Spleen (tissue), 11 donors: Measurements from ENCODE around the gene JAML. TPM values are rescaled to one million over a fixed set of nuclear protein-coding genes. Genes with fewer than 3 reads are reported as not detected.

Experiments used
- DNase-seq: peaks from one replicate; pipeline ENCODE4 v3.0.0-alpha.2; 2020
- H3K27ac ChIP-seq, 8 donors: fragments of 200-600 bp; sonication (generic) in 7 of 8; 1 replicate in 4 of 8; 2 replicates in 4 of 8; pipeline versions ENCODE4 v1.5.0 to v1.8.0; 2016 to 2021; ENCODE audit warnings: inconsistent platforms in 4 of 8, mild to moderate bottlenecking in 4 of 8, moderate library complexity in 1 of 8
- H3K27me3 ChIP-seq, 7 donors: fragments of 200-600 bp; sonication (generic) in 6 of 7; replicated peaks in 1 of 7; 1 replicate in 4 of 7; 2 replicates in 3 of 7; pipeline versions ENCODE4 v1.5.0 to v1.8.0; 2016 to 2021; ENCODE audit warnings: inconsistent platforms in 3 of 7, mild to moderate bottlenecking in 1 of 7
- H3K36me3 ChIP-seq, 6 donors: fragments of 200-600 bp; sonication (generic) in 5 of 6; 1 replicate in 4 of 6; 2 replicates in 2 of 6; pipeline versions ENCODE4 v1.5.0 to v1.8.0; 2016 to 2021; ENCODE audit warnings: inconsistent platforms in 2 of 6
- H3K4me1 ChIP-seq, 6 donors: fragments of 200-600 bp; sonication (generic) in 5 of 6; 1 replicate in 3 of 6; 2 replicates in 3 of 6; pipeline versions ENCODE4 v1.5.0 to v1.8.0; 2016 to 2021; ENCODE audit warnings: inconsistent platforms in 3 of 6
- H3K4me3 ChIP-seq, 8 donors: fragments of 200-600 bp; sonication (generic) in 7 of 8; 1 replicate in 4 of 8; 2 replicates in 4 of 8; pipeline versions ENCODE4 v1.5.0 to v1.8.0; 2016 to 2021; ENCODE audit warnings: inconsistent platforms in 4 of 8, mild to moderate bottlenecking in 4 of 8, moderate library complexity in 2 of 8
- H3K9me3 ChIP-seq, 8 donors: fragments of 200-600 bp; sonication (generic) in 7 of 8; 1 replicate in 4 of 8; 2 replicates in 4 of 8; pipeline versions ENCODE4 v1.5.0 to v1.8.0; 2016 to 2021; ENCODE audit warnings: inconsistent platforms in 4 of 8
- POLR2A ChIP-seq, 3 donors: fragments of 450-650 bp; IDR thresholded peaks; one replicate each; pipeline ENCODE4 v1.5.1; 2017; ENCODE audit warnings: antibody characterized with exemption in 3 of 3, mild to moderate bottlenecking in 1 of 3
- POLR2AphosphoS5 ChIP-seq, 3 donors: sonication (generic); formaldehyde crosslinking; IDR thresholded peaks; one replicate each; pipeline ENCODE4 v1.5.1; 2017; ENCODE audit warnings: antibody characterized with exemption in 3 of 3
- WGBS, 5 donors: extraction: QIAGEN DNeasy Blood & Tissue Kit in 3 of 5; methylation state at CpG; one replicate each; pipeline versions ENCODE4 v1.1.5 to v1.1.7; 2013 to 2018; 5-methylcytosine and 5-hydroxymethylcytosine counted together
- intact Hi-C: fragments of 100-400 bp; cut with DNase I; formaldehyde crosslinking; loops from one replicate; pipeline ENCODE4 v1.15.0; 2023; ENCODE audit warnings: low total_unique reads
- polyA plus RNA-seq, 3 donors: library from polyadenylated mRNA; stranded (reverse); fragments of 200-250 nt; gene quantifications; one replicate each; pipeline ENCODE4 v1.2.1, GENCODE V29; 2013
- total RNA-seq, 7 donors: library from RNA; depleted of rRNA in 3 of 7; stranded (reverse); fragments of >200 nt in 3 of 7; fragmentation: NEBNext Ultra II Directional in 4 of 7; extraction: Animal tissue kit (Norgen Biotek cat#: 25700) in 4 of 7; gene quantifications; one replicate each; pipeline versions ENCODE4 v1.1.0 to v1.2.1, GENCODE V29; 2016 to 2021
- TF ChIP-seq, protein P1 (sequence below), 11 experiments: fragments of 200-600 bp in 7 of 11; fragments of 450-650 bp in 4 of 11; sonication (generic) in 4 of 11; IDR thresholded peaks in 8 of 11; conservative IDR thresholded peaks in 3 of 11; 1 replicate in 7 of 11; 2 replicates in 4 of 11; pipeline versions ENCODE4 v1.4.0 to v1.8.0; 2016 to 2021; ENCODE audit warnings: antibody characterized with exemption in 11 of 11, inconsistent platforms in 4 of 11, mild to moderate bottlenecking in 1 of 11
- donor health status: healthy with polysubstance abuse.
- donor health status: DM: no; HTN: no; CAD: no; lungs with moderate emphysema.
- donor health status: DM: no; HTN: no; CAD: no.
- donor health status: Bipolar disorder and iron deficiency.
- donor health status: healthy.
- donor health status: DM: no; HTN: no; CAD: no.
- donor health status: DM: yes; HTN: yes; CAD: no.

JAML gene
- total and polyA plus RNA-seq, 10 donors = 18.2 to 180 (median 89.3) TPM

DNA sequence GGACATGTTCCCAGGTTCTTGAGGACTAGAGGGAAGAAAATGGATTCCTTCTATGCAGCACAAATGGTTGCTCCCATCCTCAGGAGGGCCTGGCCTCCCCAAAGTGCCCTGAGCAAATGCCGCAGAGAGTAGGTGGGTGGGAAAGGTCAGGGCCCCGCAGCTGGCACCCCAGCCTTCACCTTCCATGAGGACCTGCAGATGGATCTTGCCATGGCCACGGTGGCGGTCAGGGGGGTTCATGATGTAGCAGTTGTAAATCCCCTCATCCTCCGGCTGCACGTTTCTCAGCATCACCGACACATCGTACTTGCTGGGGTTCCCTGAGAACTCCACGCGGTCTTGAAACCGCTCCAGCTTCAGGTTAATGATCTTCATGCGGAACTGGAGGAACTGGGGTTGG lies 56.9 kb downstream of the JAML start:
- H3K4me3 ChIP-seq = no peak overlapping the region
- WGBS, 5 donors = 86 to 93% (median 87%) methylated on average over 12 of the region's 12 CpGs
- TF ChIP-seq, protein P1, sequence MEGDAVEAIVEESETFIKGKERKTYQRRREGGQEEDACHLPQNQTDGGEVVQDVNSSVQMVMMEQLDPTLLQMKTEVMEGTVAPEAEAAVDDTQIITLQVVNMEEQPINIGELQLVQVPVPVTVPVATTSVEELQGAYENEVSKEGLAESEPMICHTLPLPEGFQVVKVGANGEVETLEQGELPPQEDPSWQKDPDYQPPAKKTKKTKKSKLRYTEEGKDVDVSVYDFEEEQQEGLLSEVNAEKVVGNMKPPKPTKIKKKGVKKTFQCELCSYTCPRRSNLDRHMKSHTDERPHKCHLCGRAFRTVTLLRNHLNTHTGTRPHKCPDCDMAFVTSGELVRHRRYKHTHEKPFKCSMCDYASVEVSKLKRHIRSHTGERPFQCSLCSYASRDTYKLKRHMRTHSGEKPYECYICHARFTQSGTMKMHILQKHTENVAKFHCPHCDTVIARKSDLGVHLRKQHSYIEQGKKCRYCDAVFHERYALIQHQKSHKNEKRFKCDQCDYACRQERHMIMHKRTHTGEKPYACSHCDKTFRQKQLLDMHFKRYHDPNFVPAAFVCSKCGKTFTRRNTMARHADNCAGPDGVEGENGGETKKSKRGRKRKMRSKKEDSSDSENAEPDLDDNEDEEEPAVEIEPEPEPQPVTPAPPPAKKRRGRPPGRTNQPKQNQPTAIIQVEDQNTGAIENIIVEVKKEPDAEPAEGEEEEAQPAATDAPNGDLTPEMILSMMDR (IDR thresholded peaks at IDR 0.05 in 8 of 11, conservative IDR thresholded peaks at IDR 0.05 in 3 of 11) = no peak
- TF ChIP-seq POLR2AphosphoS5 (IDR thresholded peaks at IDR 0.05) = no peak
- no peak for TF ChIP-seq POLR2A (IDR thresholded peaks at IDR 0.05)
- H3K9me3 ChIP-seq = no peaks in the 10 kb centered on the region
- peaks cover 0 to 80% (median 3%) of the 10 kb centered on the region in 7 donors for H3K27me3 ChIP-seq
- H3K4me1 ChIP-seq = peaks cover 0 to 11% (median 7%) of the 10 kb centered on the region in 6 donors
- no peak overlapping the region for H3K27ac ChIP-seq
- intact Hi-C loops = no loop called here
- H3K36me3 ChIP-seq = no peaks in the 10 kb centered on the region
- DNase-seq = no peak

DNA sequence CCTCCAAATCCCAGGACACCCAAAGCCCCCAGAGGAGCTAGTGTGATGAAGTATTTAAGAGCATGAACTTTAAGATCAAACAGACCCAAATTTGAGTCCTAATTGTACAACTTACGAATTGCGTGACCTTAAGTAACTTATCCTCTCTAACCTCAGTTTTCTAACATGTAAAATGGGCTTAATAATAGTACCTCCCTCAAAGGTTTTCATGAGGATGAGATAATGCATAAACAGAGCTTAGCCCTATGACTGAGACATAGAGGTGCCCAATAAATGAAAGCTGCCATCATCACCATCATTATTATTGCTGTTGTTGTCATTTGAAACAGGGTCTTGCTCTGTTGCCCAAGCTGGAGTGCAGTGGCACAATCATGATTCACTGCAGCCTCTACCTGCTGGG lies 57.6 kb downstream of the JAML start:
- H3K27me3 ChIP-seq = peaks cover 0 to 84% (median 3%) of the 10 kb centered on the region in 7 donors
- WGBS, 5 donors = 78 to 95% (median 88%) methylated on average over 2 of the region's 2 CpGs
- H3K4me3 ChIP-seq = no peak overlapping the region
- intact Hi-C loops = no loop called here
- TF ChIP-seq POLR2A (IDR thresholded peaks at IDR 0.05) = no peak
- TF ChIP-seq POLR2AphosphoS5 (IDR thresholded peaks at IDR 0.05) = no peak
- TF ChIP-seq, protein P1 (IDR thresholded peaks at IDR 0.05 in 8 of 11, conservative IDR thresholded peaks at IDR 0.05 in 3 of 11) = no peak
- no peaks in the 10 kb centered on the region for H3K9me3 ChIP-seq
- no peaks in the 10 kb centered on the region for H3K36me3 ChIP-seq
- H3K27ac ChIP-seq = no peak overlapping the region
- no peak for DNase-seq
- peaks cover 0 to 11% (median 7%) of the 10 kb centered on the region in 6 donors for H3K4me1 ChIP-seq

DNA sequence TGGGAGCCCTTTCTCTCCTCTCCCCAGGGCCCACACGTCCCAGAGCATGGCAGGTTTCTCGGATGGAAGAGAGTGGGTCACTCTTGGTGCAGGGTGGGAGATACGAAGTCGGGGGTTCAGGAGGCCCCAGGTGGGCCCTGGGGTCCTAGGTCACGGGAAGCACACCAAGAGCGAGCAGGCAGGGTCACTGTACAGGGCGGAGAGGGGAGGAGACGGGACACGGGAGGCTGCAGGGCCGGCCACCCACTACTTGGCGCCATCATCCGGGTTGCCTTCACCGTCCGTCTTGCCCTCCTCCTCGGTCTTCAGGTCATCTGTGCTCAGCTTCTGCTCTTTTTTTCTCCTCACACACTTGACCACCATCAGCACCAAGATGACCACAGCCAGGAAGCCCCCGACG lies 58.2 kb downstream of the JAML start:
- no peak for DNase-seq
- intact Hi-C loops = no loop called here
- TF ChIP-seq, protein P1 (IDR thresholded peaks at IDR 0.05 in 8 of 11, conservative IDR thresholded peaks at IDR 0.05 in 3 of 11) = no peak
- TF ChIP-seq POLR2A (IDR thresholded peaks at IDR 0.05) (no peak), POLR2AphosphoS5 (IDR thresholded peaks at IDR 0.05) (no peak)

DNA sequence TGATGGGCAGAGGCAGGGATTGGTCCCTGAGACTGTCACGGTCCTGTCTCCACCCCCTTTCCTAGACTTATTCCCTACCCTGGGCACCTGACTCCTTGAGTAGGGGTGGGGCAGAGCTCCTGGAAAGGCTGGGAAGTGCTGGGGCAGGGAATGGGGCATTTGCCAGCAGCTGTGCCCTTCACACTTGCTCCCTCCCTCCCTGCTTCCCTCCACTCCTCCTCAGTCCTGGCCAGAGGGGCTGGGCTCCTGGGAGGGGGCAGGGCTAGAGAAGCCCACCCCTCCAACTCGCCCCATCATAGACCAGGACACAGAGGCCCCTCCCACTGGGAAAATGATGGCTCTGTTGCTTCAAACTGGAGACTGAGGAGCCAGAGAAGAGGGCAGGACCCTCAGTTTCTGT lies 59.9 kb downstream of the JAML start:
- H3K4me3 ChIP-seq = no peak overlapping the region

More for the DNA sequence above, 58.2 kb downstream of the JAML start:
- Histone ChIP-seq H3K27me3 (peaks cover 0 to 80% (median 3%) of the 10 kb centered on the region in 7 donors), H3K36me3 (no peaks in the 10 kb centered on the region), H3K4me1 (peaks cover 0 to 6% (median 4%) of the 10 kb centered on the region in 6 donors), H3K4me3 (no peak overlapping the region), H3K27ac (no peak overlapping the region), H3K9me3 (no peaks in the 10 kb centered on the region)
- WGBS, 5 donors = 78 to 93% (median 82%) methylated on average over 14 to 17 of the region's 17 CpGs

More for the DNA sequence above, 59.9 kb downstream of the JAML start:
- intact Hi-C loops = no loop called here
- Histone ChIP-seq H3K27me3 (peaks cover 0 to 67% (median 0%) of the 10 kb centered on the region in 7 donors), H3K36me3 (no peaks in the 10 kb centered on the region), H3K9me3 (no peaks in the 10 kb centered on the region), H3K4me1 (no peaks in the 10 kb centered on the region), H3K27ac (no peak overlapping the region)
- 53 to 77% (median 64%) methylated on average over 2 of the region's 2 CpGs for WGBS, 5 donors
- no peak for DNase-seq
- TF ChIP-seq POLR2A (IDR thresholded peaks at IDR 0.05) (no peak), POLR2AphosphoS5 (IDR thresholded peaks at IDR 0.05) (no peak)
- TF ChIP-seq, protein P1 (IDR thresholded peaks at IDR 0.05 in 8 of 11, conservative IDR thresholded peaks at IDR 0.05 in 3 of 11) = no peak
